ENCODE data around the gene THSD7B.

DNA sequence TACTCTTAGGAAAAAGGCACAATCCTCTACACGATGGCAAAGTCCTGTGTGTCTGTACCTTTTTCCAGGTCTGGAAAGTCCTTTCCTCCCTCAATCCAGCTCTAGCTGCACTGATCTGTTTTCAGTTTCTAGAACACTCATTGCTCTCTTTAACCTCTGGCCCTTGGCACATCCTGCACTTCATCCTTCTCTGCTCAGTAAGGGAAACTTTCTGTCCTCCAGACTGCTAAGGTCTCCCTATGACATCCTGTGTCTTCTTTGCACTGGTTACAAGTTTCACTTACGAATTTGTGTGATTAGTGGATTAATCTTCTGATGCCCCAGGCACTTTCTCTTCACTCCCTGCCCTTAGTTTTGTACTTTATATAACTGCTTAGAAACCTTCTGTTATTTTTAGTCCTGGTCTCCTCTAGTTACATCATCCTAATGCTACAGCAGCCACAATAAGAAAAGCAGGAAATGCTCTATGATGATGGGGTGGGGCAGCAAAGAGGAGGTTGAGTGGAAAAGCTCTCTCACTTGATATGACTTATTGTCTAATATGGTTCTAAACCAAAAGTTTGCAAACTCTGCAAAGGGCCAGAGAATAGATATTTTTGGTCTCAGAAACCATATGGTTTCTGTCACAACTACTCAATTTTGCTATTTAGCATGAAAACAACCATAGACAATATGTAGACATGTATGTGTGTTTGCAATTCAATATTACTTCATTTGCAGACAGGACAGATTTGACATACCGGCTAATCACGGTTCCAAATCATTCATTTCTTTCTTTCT is 568.2 kb downstream of the THSD7B start:
- no peak for TF ChIP-seq EZH2 (IDR thresholded peaks at IDR 0.05; ENCODE audit: borderline replicate concordance, low read length)
- TF ChIP-seq, protein P1, sequence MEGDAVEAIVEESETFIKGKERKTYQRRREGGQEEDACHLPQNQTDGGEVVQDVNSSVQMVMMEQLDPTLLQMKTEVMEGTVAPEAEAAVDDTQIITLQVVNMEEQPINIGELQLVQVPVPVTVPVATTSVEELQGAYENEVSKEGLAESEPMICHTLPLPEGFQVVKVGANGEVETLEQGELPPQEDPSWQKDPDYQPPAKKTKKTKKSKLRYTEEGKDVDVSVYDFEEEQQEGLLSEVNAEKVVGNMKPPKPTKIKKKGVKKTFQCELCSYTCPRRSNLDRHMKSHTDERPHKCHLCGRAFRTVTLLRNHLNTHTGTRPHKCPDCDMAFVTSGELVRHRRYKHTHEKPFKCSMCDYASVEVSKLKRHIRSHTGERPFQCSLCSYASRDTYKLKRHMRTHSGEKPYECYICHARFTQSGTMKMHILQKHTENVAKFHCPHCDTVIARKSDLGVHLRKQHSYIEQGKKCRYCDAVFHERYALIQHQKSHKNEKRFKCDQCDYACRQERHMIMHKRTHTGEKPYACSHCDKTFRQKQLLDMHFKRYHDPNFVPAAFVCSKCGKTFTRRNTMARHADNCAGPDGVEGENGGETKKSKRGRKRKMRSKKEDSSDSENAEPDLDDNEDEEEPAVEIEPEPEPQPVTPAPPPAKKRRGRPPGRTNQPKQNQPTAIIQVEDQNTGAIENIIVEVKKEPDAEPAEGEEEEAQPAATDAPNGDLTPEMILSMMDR (IDR thresholded peaks at IDR 0.05; ENCODE audit: low read length), result no peak
